ENCODE data around the gene CACNB4. TPM values are rescaled to one million over a fixed set of nuclear protein-coding genes. Genes with fewer than 3 reads are reported as not detected.

The CACNB4 gene
- total and polyA plus RNA-seq, 9 of the 15 experiments (the other 6 are each of a cell fraction or from before 2014, with no cell fraction given): 0.01 to 0.20 (median 0.04) TPM; not detected in 1

DNA sequence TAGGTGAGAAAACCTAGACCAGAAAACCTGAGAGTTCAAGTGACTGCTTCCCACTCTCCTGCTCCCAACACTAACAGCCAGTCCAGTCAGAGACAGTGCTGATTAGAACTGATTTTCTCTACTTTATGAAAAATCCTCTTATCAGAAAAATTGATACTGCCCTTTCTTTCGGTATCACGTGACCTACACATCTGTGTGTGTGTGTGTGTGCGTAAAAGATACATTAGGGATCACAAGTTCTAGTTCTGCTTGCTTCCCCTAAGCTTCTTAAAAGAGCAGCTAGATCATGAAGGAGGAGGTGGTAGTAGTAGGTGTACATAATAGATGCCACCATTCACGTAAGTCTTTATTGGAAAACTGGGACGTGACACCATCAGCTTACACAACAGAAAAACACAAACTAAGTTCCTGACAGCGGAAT, 272.1 kb downstream of the CACNB4 start (continued):
- TF ChIP-seq ZBTB40 (IDR thresholded peaks at IDR 0.05) (no peak), ZBTB40 (CRISPR knock-in tag; IDR thresholded peaks at IDR 0.05) (no peak), KAT7 (CRISPR knock-in tag; IDR thresholded peaks at IDR 0.05; ENCODE audit: borderline replicate concordance) (0 out of 2 replicates have a peak, but pooled peaks have one; percentile 53), SRSF3 (IDR thresholded peaks at IDR 0.05; ENCODE audit: insufficient read depth, low read length) (no peak), REST (IDR thresholded peaks at IDR 0.05; ENCODE audit: borderline replicate concordance) (peak; percentile 39; the same call in 1 of the 2 replicates), REST (CRISPR knock-in tag; IDR thresholded peaks at IDR 0.05; ENCODE audit: low read depth) (no peak), ARID1B (IDR thresholded peaks at IDR 0.05) (0 out of 2 replicates have a peak, but pooled peaks have one; percentile 52), GTF2A2 (tag; IDR thresholded peaks at IDR 0.05) (no peak), PPARD (CRISPR knock-in tag; IDR thresholded peaks at IDR 0.05) (no peak), EP400 (IDR thresholded peaks at IDR 0.05) (no peak), HDAC2 (IDR thresholded peaks at IDR 0.05) (0 out of 2 replicates have a peak, but pooled peaks have one; percentile 29), BHLHE40 (IDR thresholded peaks at IDR 0.05; ENCODE audit: low read length) (peak; percentile 81), CBFA2T2 (conservative IDR thresholded peaks at IDR 0.05) (peak; percentile 90)

All from K562 (cell line).